ENCODE measurements around the gene ZNRF3.

ZNRF3 gene

DNA sequence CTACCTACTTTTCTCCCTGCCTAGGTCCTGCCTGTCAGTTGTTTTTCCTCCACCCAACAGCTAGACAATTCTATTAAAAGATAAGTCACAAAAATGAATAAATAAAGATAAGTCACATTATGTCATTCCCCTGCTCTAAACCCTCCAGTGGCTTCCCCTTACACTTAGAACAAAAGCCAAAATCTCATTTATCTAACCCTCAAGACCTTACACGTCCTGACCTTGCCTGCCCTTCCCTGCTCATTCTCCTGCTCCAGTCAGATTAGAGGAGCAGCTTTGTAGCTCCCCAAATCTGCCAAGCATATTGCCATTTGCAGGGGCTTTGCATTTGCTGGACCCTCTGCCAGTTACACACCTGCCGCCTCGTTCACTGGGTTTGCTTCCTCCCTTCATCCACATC is 206.1 kb downstream of the ZNRF3 start (continued):
- TF ChIP-seq, protein P1, sequence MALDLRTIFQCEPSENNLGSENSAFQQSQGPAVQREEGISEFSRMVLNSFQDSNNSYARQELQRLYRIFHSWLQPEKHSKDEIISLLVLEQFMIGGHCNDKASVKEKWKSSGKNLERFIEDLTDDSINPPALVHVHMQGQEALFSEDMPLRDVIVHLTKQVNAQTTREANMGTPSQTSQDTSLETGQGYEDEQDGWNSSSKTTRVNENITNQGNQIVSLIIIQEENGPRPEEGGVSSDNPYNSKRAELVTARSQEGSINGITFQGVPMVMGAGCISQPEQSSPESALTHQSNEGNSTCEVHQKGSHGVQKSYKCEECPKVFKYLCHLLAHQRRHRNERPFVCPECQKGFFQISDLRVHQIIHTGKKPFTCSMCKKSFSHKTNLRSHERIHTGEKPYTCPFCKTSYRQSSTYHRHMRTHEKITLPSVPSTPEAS (tag by site-specific recombination; IDR thresholded peaks at IDR 0.05), result no peak
- TF ChIP-seq ZNF76 (tag by site-specific recombination; IDR thresholded peaks at IDR 0.05; ENCODE audit: borderline replicate concordance, low read depth) (no peak), ZNF366 (tag by site-specific recombination; conservative IDR thresholded peaks at IDR 0.05) (no peak)

DNA sequence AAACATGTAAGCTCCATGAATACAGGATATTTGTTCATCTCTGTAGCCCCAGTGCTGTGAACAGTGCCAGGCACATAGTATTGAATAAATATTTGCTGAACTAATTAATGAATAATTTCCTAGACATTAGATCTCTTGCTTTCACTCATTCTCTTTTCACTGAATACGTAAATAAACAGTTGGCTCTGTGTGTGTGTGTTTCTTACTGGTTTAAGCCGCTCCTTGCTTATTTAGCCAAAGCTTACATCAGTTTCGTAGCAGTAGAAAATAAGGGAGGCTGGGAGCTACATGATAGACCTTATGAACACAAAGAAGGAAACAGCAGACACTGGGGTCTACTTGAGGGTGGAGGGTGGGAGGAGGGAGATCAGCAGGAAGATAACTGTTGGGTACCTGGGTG is 206.7 kb downstream of the ZNRF3 start:
- H3K4me1 ChIP-seq (ENCODE audit: control insufficient read depth, insufficient read depth, low read length), result peaks cover 3% of the 10 kb centered on the region; the same call in 1 of the 2 replicates
- no peak overlapping the region for H3K4me3 ChIP-seq (ENCODE audit: low read depth, low read length)
- CTCF ChIA-PET, result interaction anchor here (3.2 kb wide), 1 partner anchor 64 kb away, joined by 14 read pairs; no protein-coding TSS in a partner anchor
- no peaks in the 10 kb centered on the region for H3K9me3 ChIP-seq (ENCODE audit: control insufficient read depth, insufficient read depth, low read depth, low read length)
- TF ChIP-seq, protein P2, sequence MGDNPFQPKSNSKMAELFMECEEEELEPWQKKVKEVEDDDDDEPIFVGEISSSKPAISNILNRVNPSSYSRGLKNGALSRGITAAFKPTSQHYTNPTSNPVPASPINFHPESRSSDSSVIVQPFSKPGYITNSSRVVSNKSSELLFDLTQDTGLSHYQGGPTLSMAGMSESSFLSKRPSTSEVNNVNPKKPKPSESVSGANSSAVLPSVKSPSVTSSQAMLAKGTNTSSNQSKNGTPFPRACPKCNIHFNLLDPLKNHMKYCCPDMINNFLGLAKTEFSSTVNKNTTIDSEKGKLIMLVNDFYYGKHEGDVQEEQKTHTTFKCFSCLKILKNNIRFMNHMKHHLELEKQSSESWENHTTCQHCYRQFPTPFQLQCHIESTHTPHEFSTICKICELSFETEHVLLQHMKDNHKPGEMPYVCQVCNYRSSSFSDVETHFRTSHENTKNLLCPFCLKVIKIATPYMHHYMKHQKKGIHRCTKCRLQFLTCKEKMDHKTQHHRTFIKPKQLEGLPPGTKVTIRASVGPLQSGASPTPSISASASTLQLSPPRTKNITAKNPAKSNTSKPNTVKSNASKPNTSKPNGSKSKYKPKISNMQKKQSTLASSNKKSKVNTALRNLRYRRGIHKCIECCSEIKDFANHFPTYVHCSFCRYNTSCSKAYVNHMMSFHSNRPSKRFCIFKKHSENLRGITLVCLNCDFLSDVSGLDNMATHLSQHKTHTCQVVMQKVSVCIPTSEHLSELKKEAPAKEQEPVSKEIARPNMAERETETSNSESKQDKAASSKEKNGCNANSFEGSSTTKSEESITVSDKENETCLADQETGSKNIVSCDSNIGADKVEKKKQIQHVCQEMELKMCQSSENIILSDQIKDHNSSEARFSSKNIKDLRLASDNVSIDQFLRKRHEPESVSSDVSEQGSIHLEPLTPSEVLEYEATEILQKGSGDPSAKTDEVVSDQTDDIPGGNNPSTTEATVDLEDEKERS (tag by site-specific recombination; IDR thresholded peaks at IDR 0.05), result no peak
- TF ChIP-seq ZNF548 (tag by site-specific recombination; IDR thresholded peaks at IDR 0.05) (no peak), ZNF837 (tag by site-specific recombination; IDR thresholded peaks at IDR 0.05) (no peak), ZNF341 (tag by site-specific recombination; IDR thresholded peaks at IDR 0.05; ENCODE audit: low read depth) (no peak), ZNF2 (tag by site-specific recombination; IDR thresholded peaks at IDR 0.05) (no peak), ZNF626 (tag by site-specific recombination; IDR thresholded peaks at IDR 0.05) (no peak), ZNF660 (tag by site-specific recombination; IDR thresholded peaks at IDR 0.05) (no peak), ZNF830 (tag by site-specific recombination; IDR thresholded peaks at IDR 0.05; ENCODE audit: low read depth) (no peak), ZNF670 (tag by site-specific recombination; IDR thresholded peaks at IDR 0.05; ENCODE audit: low read depth) (no peak), ZNF514 (tag by site-specific recombination; IDR thresholded peaks at IDR 0.05) (no peak), ZBTB20 (tag by site-specific recombination; IDR thresholded peaks at IDR 0.05) (no peak), PRDM1 (tag by site-specific recombination; IDR thresholded peaks at IDR 0.05) (no peak)
- TF ChIP-seq, protein P3, sequence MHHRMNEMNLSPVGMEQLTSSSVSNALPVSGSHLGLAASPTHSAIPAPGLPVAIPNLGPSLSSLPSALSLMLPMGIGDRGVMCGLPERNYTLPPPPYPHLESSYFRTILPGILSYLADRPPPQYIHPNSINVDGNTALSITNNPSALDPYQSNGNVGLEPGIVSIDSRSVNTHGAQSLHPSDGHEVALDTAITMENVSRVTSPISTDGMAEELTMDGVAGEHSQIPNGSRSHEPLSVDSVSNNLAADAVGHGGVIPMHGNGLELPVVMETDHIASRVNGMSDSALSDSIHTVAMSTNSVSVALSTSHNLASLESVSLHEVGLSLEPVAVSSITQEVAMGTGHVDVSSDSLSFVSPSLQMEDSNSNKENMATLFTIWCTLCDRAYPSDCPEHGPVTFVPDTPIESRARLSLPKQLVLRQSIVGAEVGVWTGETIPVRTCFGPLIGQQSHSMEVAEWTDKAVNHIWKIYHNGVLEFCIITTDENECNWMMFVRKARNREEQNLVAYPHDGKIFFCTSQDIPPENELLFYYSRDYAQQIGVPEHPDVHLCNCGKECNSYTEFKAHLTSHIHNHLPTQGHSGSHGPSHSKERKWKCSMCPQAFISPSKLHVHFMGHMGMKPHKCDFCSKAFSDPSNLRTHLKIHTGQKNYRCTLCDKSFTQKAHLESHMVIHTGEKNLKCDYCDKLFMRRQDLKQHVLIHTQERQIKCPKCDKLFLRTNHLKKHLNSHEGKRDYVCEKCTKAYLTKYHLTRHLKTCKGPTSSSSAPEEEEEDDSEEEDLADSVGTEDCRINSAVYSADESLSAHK (tag by site-specific recombination; IDR thresholded peaks at IDR 0.05), result no peak
- TF ChIP-seq, protein P4, sequence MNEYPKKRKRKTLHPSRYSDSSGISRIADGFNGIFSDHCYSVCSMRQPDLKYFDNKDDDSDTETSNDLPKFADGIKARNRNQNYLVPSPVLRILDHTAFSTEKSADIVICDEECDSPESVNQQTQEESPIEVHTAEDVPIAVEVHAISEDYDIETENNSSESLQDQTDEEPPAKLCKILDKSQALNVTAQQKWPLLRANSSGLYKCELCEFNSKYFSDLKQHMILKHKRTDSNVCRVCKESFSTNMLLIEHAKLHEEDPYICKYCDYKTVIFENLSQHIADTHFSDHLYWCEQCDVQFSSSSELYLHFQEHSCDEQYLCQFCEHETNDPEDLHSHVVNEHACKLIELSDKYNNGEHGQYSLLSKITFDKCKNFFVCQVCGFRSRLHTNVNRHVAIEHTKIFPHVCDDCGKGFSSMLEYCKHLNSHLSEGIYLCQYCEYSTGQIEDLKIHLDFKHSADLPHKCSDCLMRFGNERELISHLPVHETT (tag by site-specific recombination; IDR thresholded peaks at IDR 0.05), result no peak
- TF ChIP-seq, protein P5, sequence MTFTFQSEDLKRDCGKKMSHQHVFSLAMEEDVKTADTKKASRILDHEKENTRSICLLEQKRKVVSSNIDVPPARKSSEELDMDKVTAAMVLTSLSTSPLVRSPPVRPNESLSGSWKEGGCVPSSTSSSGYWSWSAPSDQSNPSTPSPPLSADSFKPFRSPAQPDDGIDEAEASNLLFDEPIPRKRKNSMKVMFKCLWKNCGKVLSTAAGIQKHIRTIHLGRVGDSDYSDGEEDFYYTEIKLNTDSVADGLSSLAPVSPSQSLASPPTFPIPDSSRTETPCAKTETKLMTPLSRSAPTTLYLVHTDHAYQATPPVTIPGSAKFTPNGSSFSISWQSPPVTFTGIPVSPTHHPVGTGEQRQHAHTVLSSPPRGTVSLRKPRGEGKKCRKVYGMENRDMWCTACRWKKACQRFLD (tag by site-specific recombination; IDR thresholded peaks at IDR 0.05), result no peak
- TF ChIP-seq, protein P6, sequence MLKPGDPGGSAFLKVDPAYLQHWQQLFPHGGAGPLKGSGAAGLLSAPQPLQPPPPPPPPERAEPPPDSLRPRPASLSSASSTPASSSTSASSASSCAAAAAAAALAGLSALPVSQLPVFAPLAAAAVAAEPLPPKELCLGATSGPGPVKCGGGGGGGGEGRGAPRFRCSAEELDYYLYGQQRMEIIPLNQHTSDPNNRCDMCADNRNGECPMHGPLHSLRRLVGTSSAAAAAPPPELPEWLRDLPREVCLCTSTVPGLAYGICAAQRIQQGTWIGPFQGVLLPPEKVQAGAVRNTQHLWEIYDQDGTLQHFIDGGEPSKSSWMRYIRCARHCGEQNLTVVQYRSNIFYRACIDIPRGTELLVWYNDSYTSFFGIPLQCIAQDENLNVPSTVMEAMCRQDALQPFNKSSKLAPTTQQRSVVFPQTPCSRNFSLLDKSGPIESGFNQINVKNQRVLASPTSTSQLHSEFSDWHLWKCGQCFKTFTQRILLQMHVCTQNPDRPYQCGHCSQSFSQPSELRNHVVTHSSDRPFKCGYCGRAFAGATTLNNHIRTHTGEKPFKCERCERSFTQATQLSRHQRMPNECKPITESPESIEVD (tag by site-specific recombination; IDR thresholded peaks at IDR 0.05), result no peak
- POLR2A ChIA-PET, result no interaction called here
- H3K27ac ChIP-seq (ENCODE audit: extremely low read depth, low read depth, low read length), result no peak overlapping the region
- peaks cover 0 to 3% of the 10 kb centered on the region in 2 experiments; a peak in 1 of 3 replicates for H3K36me3 ChIP-seq (ENCODE audit: control insufficient read depth in 2 of 2, insufficient read depth in 1 of 2, low read length in 2 of 2)
